ENCODE data around the gene SFXN5. TPM values are rescaled to one million over a fixed set of nuclear protein-coding genes. Genes with fewer than 3 reads are reported as not detected.

The SFXN5 gene
- total RNA-seq, 4 donors from 2014 or later = 22.9 to 55.4 (median 41.2) TPM

- no peak for DNase-seq
- Histone ChIP-seq H3K4me1 (no peaks in the 10 kb centered on the region), H3K27me3 (no peaks in the 10 kb centered on the region), H3K36me3 (no peaks in the 10 kb centered on the region), H3K9me3 (no peaks in the 10 kb centered on the region), H3K27ac (no peak overlapping the region), H3K4me3 (no peak overlapping the region)
- no peak for TF ChIP-seq CTCF (IDR thresholded peaks at IDR 0.05)
- TF ChIP-seq POLR2A (IDR thresholded peaks at IDR 0.05) = no peak
Measured at GRCh38 chr2:72951303-72952095, 120.0 kb downstream of the SFXN5 start.

GRCh38 chr2:72950558-72951255, 120.8 kb downstream of the SFXN5 start:
- Histone ChIP-seq H3K4me1 (no peaks in the 10 kb centered on the region), H3K36me3 (no peaks in the 10 kb centered on the region), H3K9me3 (no peaks in the 10 kb centered on the region), H3K4me3 (no peak overlapping the region), H3K27ac (no peak overlapping the region), H3K27me3 (no peaks in the 10 kb centered on the region)
- no peak for TF ChIP-seq POLR2A (IDR thresholded peaks at IDR 0.05)
- no peak for TF ChIP-seq CTCF (IDR thresholded peaks at IDR 0.05)
- peak in 2 of 3 donors; percentile 58 to 69 for DNase-seq

- Histone ChIP-seq H3K9me3 (no peaks in the 10 kb centered on the region), H3K27me3 (no peaks in the 10 kb centered on the region), H3K4me3 (no peak overlapping the region), H3K36me3 (no peaks in the 10 kb centered on the region), H3K27ac (peak overlapping the region in 1 of 4 donors; percentile 32), H3K4me1 (no peaks in the 10 kb centered on the region)
- no peak for DNase-seq
- TF ChIP-seq CTCF (IDR thresholded peaks at IDR 0.05) = no peak
- no peak for TF ChIP-seq POLR2A (IDR thresholded peaks at IDR 0.05)
Measured at GRCh38 chr2:72949642-72950041, 121.9 kb downstream of the SFXN5 start.

GRCh38 chr2:72949045-72949444, 122.5 kb downstream of the SFXN5 start:
- Histone ChIP-seq H3K4me1 (no peaks in the 10 kb centered on the region), H3K27me3 (no peaks in the 10 kb centered on the region), H3K27ac (peak overlapping the region in 1 of 4 donors; percentile 55), H3K36me3 (no peaks in the 10 kb centered on the region), H3K9me3 (no peaks in the 10 kb centered on the region), H3K4me3 (no peak overlapping the region)
- no peak for TF ChIP-seq POLR2A (IDR thresholded peaks at IDR 0.05)
- no peak for TF ChIP-seq CTCF (IDR thresholded peaks at IDR 0.05)
- DNase-seq = peak in 2 of 3 donors; percentile 64 to 75

GRCh38 chr2:72947952-72948830, 123.3 kb downstream of the SFXN5 start:
- no peak overlapping the region for H3K4me3 ChIP-seq
- no peaks in the 10 kb centered on the region for H3K9me3 ChIP-seq
- H3K36me3 ChIP-seq = no peaks in the 10 kb centered on the region
- no peak for TF ChIP-seq POLR2A (IDR thresholded peaks at IDR 0.05)
- TF ChIP-seq CTCF (IDR thresholded peaks at IDR 0.05) = no peak
- no peaks in the 10 kb centered on the region for H3K27me3 ChIP-seq
- peak overlapping the region in 1 of 4 donors; percentile 55 for H3K27ac ChIP-seq
- no peaks in the 10 kb centered on the region for H3K4me1 ChIP-seq
- no peak for DNase-seq

All from Peyer's patch (tissue), 4 donors.